ENCODE measurements around the gene WIPF3.
"Not testable (repeated sequence)": the region's sequence is repeated elsewhere in the genome, so short reads cannot be mapped to it uniquely, and the experiment has no call there.

Gene WIPF3

DNA sequence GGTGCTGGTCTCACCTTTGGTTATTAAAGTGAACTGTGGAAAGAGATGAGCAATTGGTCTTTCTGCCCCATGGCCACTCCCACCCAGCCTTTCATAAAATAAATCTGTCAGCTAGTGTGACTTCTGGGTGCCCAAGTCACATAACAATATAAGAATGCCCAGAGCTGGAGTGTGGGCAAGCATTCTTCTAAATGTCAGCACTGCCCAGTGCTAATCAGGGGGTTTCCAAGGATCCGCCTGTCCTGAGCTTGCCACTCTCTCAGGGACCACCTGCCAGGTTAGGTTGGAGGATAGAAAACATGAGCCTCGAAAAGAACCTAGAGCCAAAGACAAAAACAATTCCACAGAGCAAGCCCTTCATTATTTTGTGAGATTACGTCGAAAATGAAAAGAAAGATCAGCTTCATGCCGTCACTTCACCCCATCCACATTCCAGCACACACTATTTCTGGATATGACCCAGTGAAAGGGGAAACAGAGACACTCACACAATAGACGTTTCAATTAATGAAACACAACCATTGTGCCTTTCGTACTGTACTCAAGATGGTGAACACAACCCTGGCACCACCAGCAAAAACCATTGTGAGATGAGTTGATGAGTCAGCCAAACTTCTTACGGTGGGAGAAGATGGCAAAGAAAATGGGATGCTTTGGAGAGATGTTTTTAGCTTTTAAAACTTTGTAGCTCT lies 152.5 kb downstream of the WIPF3 start:
- FAIRE-seq = no peak

DNA sequence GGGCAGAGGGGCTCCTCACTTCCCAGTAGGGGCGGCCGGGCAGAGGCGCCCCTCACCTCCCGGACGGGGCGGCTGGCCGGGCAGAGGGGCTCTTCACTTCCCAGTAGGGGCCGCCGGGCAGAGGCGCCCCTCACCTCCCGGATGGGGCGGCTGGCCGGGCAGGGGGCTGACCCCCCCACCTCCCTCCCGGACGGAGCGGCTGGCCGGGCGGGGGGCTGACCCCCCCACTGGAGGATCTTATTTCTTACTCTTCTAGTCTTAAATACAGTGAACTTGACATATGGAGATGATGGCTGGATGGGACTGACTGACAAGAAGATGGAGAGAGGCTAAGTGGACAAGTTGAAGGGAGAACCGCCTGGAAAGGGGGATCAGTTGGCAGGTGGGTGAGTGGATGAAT lies 155.3 kb downstream of the WIPF3 start:
- not testable (repeated sequence) for FAIRE-seq

DNA sequence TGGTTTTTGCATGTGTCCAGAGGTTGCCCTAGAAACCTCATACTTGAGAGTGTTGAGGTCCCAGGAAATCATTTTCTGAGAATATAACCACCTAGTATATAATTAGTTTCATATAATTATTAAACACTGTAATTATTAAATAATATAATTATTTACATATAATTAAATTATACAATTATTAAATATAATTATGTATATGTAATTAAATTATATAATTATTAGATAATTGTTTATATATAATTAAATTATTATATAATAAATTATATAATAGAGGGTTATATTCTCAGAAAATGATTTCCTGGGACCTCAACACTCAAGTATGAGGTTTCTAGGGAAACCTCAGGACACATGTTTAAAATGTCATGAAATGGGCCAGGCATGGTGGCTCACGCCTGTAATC lies 155.7 kb downstream of the WIPF3 start:
- peak; percentile 80 for FAIRE-seq

DNA sequence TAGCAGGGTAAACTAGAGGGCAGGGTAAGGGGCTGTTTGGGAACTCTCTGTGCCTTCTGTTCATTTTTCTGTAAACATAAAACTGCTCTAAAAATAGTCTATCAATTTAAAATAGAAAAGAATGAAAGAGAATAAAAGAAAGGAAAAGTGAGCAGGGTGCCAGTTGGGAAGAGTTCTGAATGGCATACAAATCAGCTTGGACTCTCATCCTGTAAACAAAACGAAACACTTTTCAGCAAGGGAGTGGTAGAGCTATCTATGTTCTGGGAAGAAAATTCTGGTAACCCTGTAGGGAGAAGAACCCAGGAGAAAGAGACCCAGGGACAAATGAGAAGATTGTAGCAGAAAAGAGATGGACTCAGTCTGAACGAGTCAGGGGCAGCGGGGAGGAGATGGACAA lies 158.7 kb downstream of the WIPF3 start:
- FAIRE-seq = no peak

Data from TTC549 (cell line).